ENCODE results near the gene MLST8. TPM values are rescaled to one million over a fixed set of nuclear protein-coding genes. Genes with fewer than 3 reads are reported as not detected.
A peak's percentile ranks its signal among the peaks of the same experiment; 100 is the strongest.
"Not testable (repeated sequence)": the region's sequence is repeated elsewhere in the genome, so short reads cannot be mapped to it uniquely, and the experiment has no call there.

Gene MLST8
- total RNA-seq, 4 donors from 2014 or later, result 61.0 to 95.6 (median 63.1) TPM

DNA sequence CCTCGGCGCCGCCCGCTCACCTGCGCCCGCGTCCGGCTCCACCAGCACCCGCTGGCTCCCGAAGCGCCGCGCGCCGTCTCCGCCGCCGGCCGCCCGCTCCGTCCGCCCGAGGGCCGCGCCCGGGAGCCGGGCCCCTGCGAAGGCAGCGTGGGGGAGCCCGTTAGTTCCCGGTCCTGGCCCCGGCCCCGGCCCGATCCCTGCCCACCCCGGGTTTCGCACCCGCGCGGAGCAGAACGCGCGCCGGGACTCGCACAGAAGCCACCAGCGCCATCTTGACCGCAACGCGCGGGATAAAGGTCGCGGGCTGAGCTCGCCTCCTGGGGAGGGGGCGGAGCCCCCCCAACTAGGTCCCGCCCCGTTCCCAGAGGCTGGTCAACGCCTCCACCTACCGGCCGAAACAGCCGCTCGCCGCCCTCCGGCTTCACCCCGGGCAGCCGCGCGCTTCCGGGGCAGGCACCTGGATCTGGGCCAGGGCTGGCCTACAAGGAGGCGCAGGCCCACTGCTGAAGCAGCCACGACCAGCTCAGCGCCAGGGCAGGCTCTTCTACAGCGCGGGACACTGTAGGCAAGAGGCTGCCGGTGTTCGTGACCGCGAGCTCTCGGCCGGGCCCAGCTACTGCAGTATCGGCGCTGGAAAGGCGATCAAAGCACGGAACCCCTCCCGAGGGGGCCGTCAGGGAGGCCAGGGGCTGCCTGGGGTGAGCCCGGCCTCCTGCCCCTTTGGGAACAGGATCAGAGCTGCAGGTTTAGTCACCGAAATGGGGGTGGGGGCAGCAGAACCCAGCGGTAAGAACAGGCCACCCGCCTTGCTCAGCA is 46.2 kb downstream of the MLST8 start, which contains the start of gene ECI1:
Gene ECI1 (minus strand): TSS at position 292 of the 816 bp plus-strand sequence. CDS start 21 bp downstream, at position 271.
- peaks cover 34 to 40% of the 10 kb centered on the region in 2 donors for H3K36me3 ChIP-seq
- DNase-seq, result peak; percentile 98
- intact Hi-C loops (cut with DNase I), result no loop called here
- H3K9me3 ChIP-seq, result no peaks in the 10 kb centered on the region
- TF ChIP-seq, protein P1, sequence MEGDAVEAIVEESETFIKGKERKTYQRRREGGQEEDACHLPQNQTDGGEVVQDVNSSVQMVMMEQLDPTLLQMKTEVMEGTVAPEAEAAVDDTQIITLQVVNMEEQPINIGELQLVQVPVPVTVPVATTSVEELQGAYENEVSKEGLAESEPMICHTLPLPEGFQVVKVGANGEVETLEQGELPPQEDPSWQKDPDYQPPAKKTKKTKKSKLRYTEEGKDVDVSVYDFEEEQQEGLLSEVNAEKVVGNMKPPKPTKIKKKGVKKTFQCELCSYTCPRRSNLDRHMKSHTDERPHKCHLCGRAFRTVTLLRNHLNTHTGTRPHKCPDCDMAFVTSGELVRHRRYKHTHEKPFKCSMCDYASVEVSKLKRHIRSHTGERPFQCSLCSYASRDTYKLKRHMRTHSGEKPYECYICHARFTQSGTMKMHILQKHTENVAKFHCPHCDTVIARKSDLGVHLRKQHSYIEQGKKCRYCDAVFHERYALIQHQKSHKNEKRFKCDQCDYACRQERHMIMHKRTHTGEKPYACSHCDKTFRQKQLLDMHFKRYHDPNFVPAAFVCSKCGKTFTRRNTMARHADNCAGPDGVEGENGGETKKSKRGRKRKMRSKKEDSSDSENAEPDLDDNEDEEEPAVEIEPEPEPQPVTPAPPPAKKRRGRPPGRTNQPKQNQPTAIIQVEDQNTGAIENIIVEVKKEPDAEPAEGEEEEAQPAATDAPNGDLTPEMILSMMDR (IDR thresholded peaks at IDR 0.05), result peak; percentile 25 to 93 (median 72)
- TF ChIP-seq POLR2A (IDR thresholded peaks at IDR 0.05), result peak; percentile 39 to 94
- no peaks in the 10 kb centered on the region for H3K27me3 ChIP-seq
- 12 to 27% methylated on average over 10 of the region's 88 CpGs for WGBS, 2 donors
- peak within 1 kb of the TSS; percentile 15 to 68 (median 23) for H3K4me3 ChIP-seq (replicated peaks in 1 of 3)
- H3K4me1 ChIP-seq, result peaks cover 10 to 33% of the 10 kb centered on the region in 2 donors
- peak within 1 kb of the TSS; percentile 78 to 83 (median 81) for H3K27ac ChIP-seq

DNA sequence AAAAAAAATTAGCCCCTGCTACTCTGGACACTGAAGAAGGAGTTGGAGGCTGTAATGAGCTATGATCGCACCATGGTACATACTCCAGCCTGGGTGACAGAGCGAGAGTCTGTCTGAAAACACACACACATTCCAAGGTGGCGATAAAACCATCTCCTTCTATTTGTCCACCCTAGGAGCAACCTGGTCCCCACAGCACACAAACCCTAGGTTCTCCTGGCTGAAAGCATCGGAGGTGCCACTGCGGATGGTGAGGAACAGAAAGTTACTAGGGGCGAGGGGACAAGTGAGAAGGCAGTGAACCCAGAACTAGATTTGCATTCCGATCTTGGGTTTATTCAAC is 47.5 kb downstream of the MLST8 start:
- Histone ChIP-seq H3K4me3 (replicated peaks in 1 of 3) (no peak overlapping the region), H3K27ac (no peak overlapping the region), H3K36me3 (peaks cover 44 to 49% of the 10 kb centered on the region in 2 donors), H3K4me1 (peaks cover 10 to 33% of the 10 kb centered on the region in 2 donors), H3K9me3 (no peaks in the 10 kb centered on the region), H3K27me3 (no peaks in the 10 kb centered on the region)
- 80 to 86% methylated on average over 7 of the region's 7 CpGs for WGBS, 2 donors
- no peak for DNase-seq
- TF ChIP-seq, protein P1 (IDR thresholded peaks at IDR 0.05), result no peak
- no peak for TF ChIP-seq POLR2A (IDR thresholded peaks at IDR 0.05)
- intact Hi-C loops (cut with DNase I), result no loop called here

DNA sequence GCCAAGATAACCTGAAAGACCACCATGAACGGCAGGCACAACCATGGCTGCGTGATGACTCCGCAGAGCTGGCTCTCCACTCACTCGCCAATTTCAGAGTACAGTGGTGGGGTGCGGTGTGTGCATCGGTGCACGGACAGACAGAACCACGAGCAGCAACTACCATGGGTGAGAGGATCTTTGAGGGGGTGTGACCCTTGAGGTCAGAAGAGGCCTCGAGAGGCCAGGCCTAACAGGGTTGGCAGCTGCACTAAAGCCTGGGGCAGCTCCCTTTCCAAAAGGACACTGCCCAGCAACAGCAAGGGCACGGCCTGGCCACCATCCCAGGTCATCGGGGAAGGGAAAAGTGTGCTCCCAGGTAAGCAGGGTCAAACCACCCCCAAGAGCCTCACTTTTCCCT is 48.0 kb downstream of the MLST8 start:
- Histone ChIP-seq H3K4me1 (peaks cover 10 to 33% of the 10 kb centered on the region in 2 donors), H3K4me3 (replicated peaks in 1 of 3) (no peak overlapping the region), H3K27ac (no peak overlapping the region), H3K27me3 (no peaks in the 10 kb centered on the region), H3K36me3 (peaks cover 46 to 54% of the 10 kb centered on the region in 2 donors), H3K9me3 (no peaks in the 10 kb centered on the region)
- WGBS, 2 donors, result 56 to 70% methylated on average over 8 to 9 of the region's 11 CpGs
- TF ChIP-seq, protein P1 (IDR thresholded peaks at IDR 0.05), result no peak
- TF ChIP-seq POLR2A (IDR thresholded peaks at IDR 0.05), result no peak
- intact Hi-C loops (cut with DNase I), result no loop called here
- peak; percentile 66 to 69 for DNase-seq

DNA sequence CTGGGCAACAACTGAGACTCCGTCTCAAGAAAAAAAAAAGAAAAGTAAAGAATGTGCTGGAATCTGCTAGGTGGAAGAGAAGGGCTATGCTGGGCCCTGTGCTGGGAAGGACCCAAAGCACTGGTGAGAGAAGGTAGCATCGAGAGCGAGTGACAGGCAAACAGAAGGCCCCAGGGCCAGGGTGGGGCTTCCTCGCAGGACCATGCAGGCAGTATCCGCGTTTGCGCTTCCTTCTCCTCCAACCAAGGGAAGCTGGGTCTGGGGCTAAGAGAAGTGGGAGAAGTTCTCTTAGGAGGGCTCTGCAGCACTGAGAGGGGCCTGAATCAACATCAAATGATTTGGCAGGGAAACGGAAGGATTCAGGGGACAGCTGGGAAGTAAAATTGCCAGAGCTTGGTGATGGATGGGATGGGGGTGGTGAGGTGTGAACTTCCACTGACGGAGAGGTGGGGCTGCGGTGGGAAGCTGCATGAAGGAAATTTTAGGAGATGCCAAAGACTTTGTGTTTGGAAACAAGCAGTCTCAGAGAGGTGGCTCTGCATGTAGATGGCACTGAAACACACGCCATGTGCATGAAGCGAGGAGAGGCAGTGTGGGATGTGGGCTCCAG is 51.4 kb downstream of the MLST8 start:
- WGBS, 2 donors, result 90 to 91% methylated on average over 12 of the region's 12 CpGs
- H3K4me3 ChIP-seq (replicated peaks in 1 of 3), result no peak overlapping the region
- H3K4me1 ChIP-seq, result peaks cover 3 to 17% of the 10 kb centered on the region in 2 donors
- TF ChIP-seq, protein P1 (IDR thresholded peaks at IDR 0.05), result no peak
- no peak for TF ChIP-seq POLR2A (IDR thresholded peaks at IDR 0.05)
- H3K36me3 ChIP-seq, result peaks cover 69 to 79% of the 10 kb centered on the region in 2 donors
- no peaks in the 10 kb centered on the region for H3K9me3 ChIP-seq
- intact Hi-C loops (cut with DNase I), result no loop called here
- H3K27me3 ChIP-seq, result no peaks in the 10 kb centered on the region
- DNase-seq, result no peak
- no peak overlapping the region for H3K27ac ChIP-seq

DNA sequence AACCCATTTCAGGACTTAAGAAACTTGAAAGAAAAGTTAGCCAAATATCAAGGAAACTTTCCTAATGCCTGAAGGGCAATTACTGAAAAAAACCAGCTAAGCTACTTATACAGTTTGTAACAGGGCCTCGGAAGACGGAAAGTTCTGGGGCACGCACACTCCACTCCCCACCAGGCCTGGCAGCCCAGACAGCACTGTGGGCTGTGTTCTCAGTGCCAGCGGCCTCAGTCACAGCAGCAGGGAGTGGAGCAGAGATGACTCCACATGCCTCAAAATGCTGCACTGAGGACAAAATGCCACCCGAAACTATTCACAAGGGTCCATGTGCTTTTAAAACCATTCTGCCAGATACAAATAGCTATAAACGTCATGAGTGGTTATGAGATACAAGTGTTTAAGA is 52.5 kb downstream of the MLST8 start:
- H3K4me1 ChIP-seq, result peaks cover 0 to 6% of the 10 kb centered on the region in 2 donors
- DNase-seq, result no peak
- 95 to 99% methylated on average over 6 of the region's 6 CpGs for WGBS, 2 donors
- intact Hi-C loops (cut with DNase I), result no loop called here
- no peaks in the 10 kb centered on the region for H3K27me3 ChIP-seq
- H3K4me3 ChIP-seq (replicated peaks in 1 of 3), result no peak overlapping the region
- no peak overlapping the region for H3K27ac ChIP-seq
- peaks cover 80 to 88% of the 10 kb centered on the region in 2 donors for H3K36me3 ChIP-seq
- TF ChIP-seq, protein P1 (IDR thresholded peaks at IDR 0.05), result no peak
- TF ChIP-seq POLR2A (IDR thresholded peaks at IDR 0.05), result no peak
- no peaks in the 10 kb centered on the region for H3K9me3 ChIP-seq

DNA sequence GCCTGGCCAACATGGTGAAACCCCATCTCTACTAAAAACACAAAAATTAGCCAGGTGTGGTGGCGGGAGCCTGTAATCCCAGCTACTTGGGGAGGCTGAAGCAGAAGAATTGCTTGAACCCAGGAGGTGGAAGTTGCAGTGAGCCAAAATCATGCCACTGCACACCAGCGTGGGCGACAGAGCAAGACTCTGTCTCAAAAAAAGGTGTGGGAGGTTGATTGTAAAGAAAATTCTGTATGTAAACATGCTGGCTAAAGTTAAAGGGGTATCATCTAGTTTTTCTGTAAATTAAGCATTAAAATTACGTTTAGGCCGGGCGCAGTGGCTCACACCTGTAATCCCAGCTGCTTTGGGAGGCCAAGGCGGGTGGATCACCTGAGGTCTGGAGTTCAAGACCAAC is 53.3 kb downstream of the MLST8 start:
- H3K9me3 ChIP-seq; H3K27me3 ChIP-seq; DNase-seq; H3K27ac ChIP-seq; H3K4me3 ChIP-seq (replicated peaks in 1 of 3); intact Hi-C loops (cut with DNase I); H3K4me1 ChIP-seq: not testable (repeated sequence)
- WGBS, 2 donors, result 98% methylated on average over 7 of the region's 7 CpGs
- H3K36me3 ChIP-seq, result peaks cover 78 to 88% of the 10 kb centered on the region in 2 donors

All from thyroid gland (tissue), 4 donors.